HEK293 (cell line): Measurements from ENCODE around the gene PKP4.

Experiments used
- CTCF ChIA-PET: fragments of 350-600 bp; formaldehyde crosslinking; extraction: SDS; loops from one replicate; lab custom pipeline; 2021; ENCODE audit warnings: antibody characterized with exemption; lab: Yijun Ruan, JAX
- POLR2A ChIA-PET: fragments of 300-600 bp; formaldehyde crosslinking; extraction: SDS; loops from one replicate; lab custom pipeline; 2020; ENCODE audit warnings: antibody characterized with exemption, inconsistent platforms; lab: Yijun Ruan, JAX
- H3K27ac ChIP-seq: fragments of 200-500 bp; sonication (Bioruptor generic); 2 replicates; pipeline ENCODE4 v1.5.1; 2014; ENCODE audit warnings: low read depth, low read length, control low read depth, inconsistent platforms; ENCODE audit errors: extremely low read depth
- H3K36me3 ChIP-seq, 2 experiments: fragments of 200-500 bp in 1 of 2; sonication (Bioruptor generic) in 1 of 2; 1 replicate in 1 of 2; 2 replicates in 1 of 2; pipeline ENCODE4 v1.5.1; 2014 to 2017; ENCODE audit warnings: inconsistent platforms in 2 of 2, low read length in 2 of 2; ENCODE audit not compliant: control insufficient read depth in 2 of 2, insufficient read depth in 1 of 2
- H3K4me1 ChIP-seq: fragments of 200-500 bp; sonication (Bioruptor generic); 2 replicates; pipeline ENCODE4 v1.5.1; 2014; ENCODE audit warnings: mild to moderate bottlenecking, low read length, inconsistent platforms; ENCODE audit not compliant: control insufficient read depth, insufficient read depth
- H3K4me3 ChIP-seq: 2 replicates; pipeline ENCODE4 v1.5.1; 2011; ENCODE audit warnings: low read depth, mild to moderate bottlenecking, control low read depth, low read length, moderate library complexity
- H3K9me3 ChIP-seq: fragments of 200-500 bp; sonication (Bioruptor generic); 2 replicates; pipeline ENCODE4 v1.5.1; 2014; ENCODE audit warnings: low read depth, low read length, inconsistent platforms; ENCODE audit not compliant: control insufficient read depth, insufficient read depth
- GFI1B ChIP-seq: fragments of 450-650 bp; formaldehyde crosslinking; IDR thresholded peaks from 2 replicates; pipeline ENCODE4 v1.5.1; 2016; ENCODE audit warnings: missing biosample characterization, missing genetic modification characterization
- KLF10 ChIP-seq: fragments of 450-650 bp; IDR thresholded peaks from 2 replicates; pipeline ENCODE4 v1.5.1; 2018; ENCODE audit warnings: missing biosample characterization, mild to moderate bottlenecking, missing genetic modification characterization
- KLF16 ChIP-seq: fragments of 450-650 bp; formaldehyde crosslinking; IDR thresholded peaks from 2 replicates; pipeline ENCODE4 v1.5.1; 2017; ENCODE audit warnings: missing biosample characterization, missing genetic modification characterization
- WT1 ChIP-seq: fragments of 450-650 bp; formaldehyde crosslinking; IDR thresholded peaks from 2 replicates; pipeline ENCODE4 v1.5.1; 2016; ENCODE audit warnings: missing biosample characterization, missing genetic modification characterization
- ZFP41 ChIP-seq: fragments of 450-650 bp; formaldehyde crosslinking; IDR thresholded peaks from 2 replicates; pipeline ENCODE4 v1.5.1; 2016; ENCODE audit warnings: missing biosample characterization, missing genetic modification characterization, borderline replicate concordance
- ZNF10 ChIP-seq: fragments of 450-650 bp; formaldehyde crosslinking; IDR thresholded peaks from 2 replicates; pipeline ENCODE4 v1.5.1; 2017; ENCODE audit warnings: missing biosample characterization, missing genetic modification characterization
- ZNF16 ChIP-seq: fragments of 450-650 bp; formaldehyde crosslinking; IDR thresholded peaks from 2 replicates; pipeline ENCODE4 v1.5.1; 2016; ENCODE audit warnings: low read depth, missing biosample characterization, missing genetic modification characterization
- ZNF214 ChIP-seq: fragments of 450-650 bp; formaldehyde crosslinking; IDR thresholded peaks from 2 replicates; pipeline ENCODE4 v1.5.1; 2017; ENCODE audit warnings: missing biosample characterization, mild to moderate bottlenecking, missing genetic modification characterization, borderline replicate concordance
- ZNF266 ChIP-seq: fragments of 450-650 bp; formaldehyde crosslinking; IDR thresholded peaks from 2 replicates; pipeline ENCODE4 v1.5.1; 2016; ENCODE audit warnings: missing biosample characterization, missing genetic modification characterization, low read depth
- ZNF280C ChIP-seq: fragments of 450-650 bp; formaldehyde crosslinking; IDR thresholded peaks from 2 replicates; pipeline ENCODE4 v1.5.1; 2016; ENCODE audit warnings: missing biosample characterization, missing genetic modification characterization
- ZNF292 ChIP-seq: fragments of 450-650 bp; formaldehyde crosslinking; IDR thresholded peaks from 2 replicates; pipeline ENCODE4 v1.5.1; 2016; ENCODE audit warnings: low read depth, missing biosample characterization, missing genetic modification characterization, borderline replicate concordance
- ZNF335 ChIP-seq: fragments of 450-650 bp; formaldehyde crosslinking; conservative IDR thresholded peaks from 2 replicates; pipeline ENCODE4 v1.5.1; 2016; ENCODE audit warnings: missing biosample characterization, missing genetic modification characterization
- ZNF362 ChIP-seq: fragments of 450-650 bp; formaldehyde crosslinking; IDR thresholded peaks from 2 replicates; pipeline ENCODE4 v1.5.1; 2016; ENCODE audit warnings: missing biosample characterization, missing genetic modification characterization
- ZNF423 ChIP-seq: fragments of 450-650 bp; formaldehyde crosslinking; IDR thresholded peaks from 2 replicates; pipeline ENCODE4 v1.5.1; 2016; ENCODE audit warnings: missing biosample characterization, missing genetic modification characterization
- ZNF488 ChIP-seq: fragments of 450-650 bp; formaldehyde crosslinking; IDR thresholded peaks from 2 replicates; pipeline ENCODE4 v1.5.1; 2016; ENCODE audit warnings: missing biosample characterization, missing genetic modification characterization
- ZNF514 ChIP-seq: fragments of 450-650 bp; formaldehyde crosslinking; IDR thresholded peaks from 2 replicates; pipeline ENCODE4 v1.5.1; 2016; ENCODE audit warnings: missing biosample characterization, missing genetic modification characterization
- ZNF521 ChIP-seq: fragments of 450-650 bp; formaldehyde crosslinking; IDR thresholded peaks from 2 replicates; pipeline ENCODE4 v1.5.1; 2017; ENCODE audit warnings: missing biosample characterization, mild to moderate bottlenecking, missing genetic modification characterization
- ZNF558 ChIP-seq: fragments of 450-650 bp; formaldehyde crosslinking; IDR thresholded peaks from 2 replicates; pipeline ENCODE4 v1.5.1; 2016; ENCODE audit warnings: missing biosample characterization, missing genetic modification characterization
- ZNF580 ChIP-seq: fragments of 450-650 bp; formaldehyde crosslinking; IDR thresholded peaks from 2 replicates; pipeline ENCODE4 v1.5.1; 2016; ENCODE audit warnings: missing biosample characterization, missing genetic modification characterization
- ZNF639 ChIP-seq: fragments of 450-650 bp; formaldehyde crosslinking; IDR thresholded peaks from 2 replicates; pipeline ENCODE4 v1.5.1; 2016; ENCODE audit warnings: missing biosample characterization, missing genetic modification characterization
- ZNF664 ChIP-seq: fragments of 450-650 bp; formaldehyde crosslinking; IDR thresholded peaks from 2 replicates; pipeline ENCODE4 v1.5.1; 2016; ENCODE audit warnings: missing biosample characterization, missing genetic modification characterization
- ZNF701 ChIP-seq: fragments of 450-650 bp; formaldehyde crosslinking; IDR thresholded peaks from 2 replicates; pipeline ENCODE4 v1.5.1; 2016; ENCODE audit warnings: missing biosample characterization, missing genetic modification characterization
- ZNF747 ChIP-seq: fragments of 450-650 bp; formaldehyde crosslinking; IDR thresholded peaks from 2 replicates; pipeline ENCODE4 v1.5.1; 2016; ENCODE audit warnings: missing biosample characterization, missing genetic modification characterization
- ZNF768 ChIP-seq: fragments of 450-650 bp; formaldehyde crosslinking; IDR thresholded peaks from 2 replicates; pipeline ENCODE4 v1.5.1; 2018; ENCODE audit warnings: missing biosample characterization, mild to moderate bottlenecking, missing genetic modification characterization
- ZNF792 ChIP-seq: fragments of 450-650 bp; formaldehyde crosslinking; IDR thresholded peaks from 2 replicates; pipeline ENCODE4 v1.5.1; 2016; ENCODE audit warnings: missing biosample characterization, missing genetic modification characterization
- ZNF837 ChIP-seq: fragments of 450-650 bp; formaldehyde crosslinking; IDR thresholded peaks from 2 replicates; pipeline ENCODE4 v1.5.1; 2016; ENCODE audit warnings: missing biosample characterization, missing genetic modification characterization
- TF ChIP-seq, protein P1 (sequence below): fragments of 450-650 bp; formaldehyde crosslinking; IDR thresholded peaks from 2 replicates; pipeline ENCODE4 v1.5.1; 2016; ENCODE audit warnings: missing biosample characterization, missing genetic modification characterization

Gene PKP4

DNA sequence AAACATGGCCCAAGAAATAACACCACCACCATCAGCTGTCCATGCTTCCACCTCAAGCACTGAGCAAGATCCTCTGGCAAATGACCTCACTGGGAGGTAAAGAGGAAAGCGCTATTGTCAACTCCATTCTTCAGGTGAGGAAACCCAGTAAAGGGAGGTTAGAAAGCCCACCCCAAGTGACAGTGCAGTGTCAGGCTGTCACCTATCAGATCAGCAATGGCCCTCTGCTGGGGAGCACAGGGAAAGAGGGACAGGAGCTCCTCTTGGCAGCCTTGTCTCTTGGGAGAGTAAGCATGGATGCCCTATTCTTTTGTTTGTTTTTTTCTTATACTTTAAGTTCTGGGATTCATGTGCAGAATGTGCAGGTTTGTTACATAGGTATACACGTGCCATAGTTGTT is 234.1 kb downstream of the PKP4 start (continued):
- TF ChIP-seq ZNF792 (tag by site-specific recombination), result no peak
- no peak for TF ChIP-seq GFI1B (tag by site-specific recombination)
- no peak for TF ChIP-seq ZNF768
- no peak for TF ChIP-seq ZNF292 (tag by site-specific recombination)

DNA sequence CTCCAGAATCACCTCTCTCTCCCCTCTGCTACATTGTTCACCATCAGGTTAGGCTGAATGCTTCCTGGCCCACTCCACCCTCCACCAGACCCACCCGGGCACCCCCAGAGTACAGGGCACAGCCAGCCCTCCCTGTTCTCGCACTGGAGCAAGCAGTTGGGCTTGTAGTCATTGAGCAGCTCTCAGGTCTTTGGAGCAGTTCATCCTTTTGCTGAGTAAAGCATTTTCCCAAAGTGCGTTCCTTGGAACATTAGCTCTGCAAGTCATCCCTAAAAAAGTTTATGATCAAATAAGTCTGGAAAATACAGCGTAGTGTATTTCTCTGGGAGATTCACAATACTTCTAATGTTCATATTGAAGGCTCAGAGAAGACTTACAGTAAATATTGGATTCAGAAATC is 234.9 kb downstream of the PKP4 start:
- Histone ChIP-seq H3K4me1 (no peaks in the 10 kb centered on the region), H3K36me3 (no peaks in the 10 kb centered on the region), H3K9me3 (no peaks in the 10 kb centered on the region), H3K27ac (no peak overlapping the region), H3K4me3 (no peak overlapping the region)
- TF ChIP-seq ZFP41 (tag by site-specific recombination) (no peak), KLF16 (no peak), ZNF423 (tag by site-specific recombination) (no peak), ZNF10 (no peak), ZNF747 (tag by site-specific recombination) (no peak), ZNF558 (tag by site-specific recombination) (no peak), ZNF16 (tag by site-specific recombination) (no peak), ZNF335 (tag by site-specific recombination) (no peak), ZNF580 (tag by site-specific recombination) (no peak), ZNF514 (tag by site-specific recombination) (no peak)
- TF ChIP-seq, protein P1, sequence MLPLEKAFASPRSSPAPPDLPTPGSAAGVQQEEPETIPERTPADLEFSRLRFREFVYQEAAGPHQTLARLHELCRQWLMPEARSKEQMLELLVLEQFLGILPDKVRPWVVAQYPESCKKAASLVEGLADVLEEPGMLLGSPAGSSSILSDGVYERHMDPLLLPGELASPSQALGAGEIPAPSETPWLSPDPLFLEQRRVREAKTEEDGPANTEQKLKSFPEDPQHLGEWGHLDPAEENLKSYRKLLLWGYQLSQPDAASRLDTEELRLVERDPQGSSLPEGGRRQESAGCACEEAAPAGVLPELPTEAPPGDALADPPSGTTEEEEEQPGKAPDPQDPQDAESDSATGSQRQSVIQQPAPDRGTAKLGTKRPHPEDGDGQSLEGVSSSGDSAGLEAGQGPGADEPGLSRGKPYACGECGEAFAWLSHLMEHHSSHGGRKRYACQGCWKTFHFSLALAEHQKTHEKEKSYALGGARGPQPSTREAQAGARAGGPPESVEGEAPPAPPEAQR (tag by site-specific recombination), result no peak
- ChIA-PET CTCF (interaction anchor here (0.6 to 1.4 kb wide), 2 partner anchors 62 to 79 kb away, joined by 3 read pairs; no protein-coding TSS in a partner anchor), POLR2A (interaction anchor here (0.6 kb wide), 1 partner anchor 33 kb away, joined by 6 read pairs; no protein-coding TSS in a partner anchor)

- no peak overlapping the region for H3K4me3 ChIP-seq
- H3K36me3 ChIP-seq, result no peaks in the 10 kb centered on the region
- ChIA-PET CTCF (interaction anchor here (0.6 kb wide), 1 partner anchor 80 kb away, joined by 3 read pairs; no protein-coding TSS in a partner anchor), POLR2A (no interaction called here)
- no peaks in the 10 kb centered on the region for H3K4me1 ChIP-seq
- no peak overlapping the region for H3K27ac ChIP-seq
- H3K9me3 ChIP-seq, result no peaks in the 10 kb centered on the region
- TF ChIP-seq ZNF701 (tag by site-specific recombination), result no peak
- no peak for TF ChIP-seq KLF10 (tag by site-specific recombination)
- TF ChIP-seq ZNF214 (tag by site-specific recombination), result no peak
- TF ChIP-seq ZNF292 (tag by site-specific recombination), result no peak
- TF ChIP-seq ZNF488, result no peak
- TF ChIP-seq ZNF280C (tag by site-specific recombination), result no peak
- TF ChIP-seq ZNF362, result no peak
- no peak for TF ChIP-seq WT1
- TF ChIP-seq ZNF521 (tag by site-specific recombination), result no peak
- TF ChIP-seq ZNF266 (tag by site-specific recombination), result no peak
- no peak for TF ChIP-seq ZNF639 (tag by site-specific recombination)
- no peak for TF ChIP-seq ZNF837 (tag by site-specific recombination)
- TF ChIP-seq ZNF664, result no peak
Measured at GRCh38 chr2:158692372-158693103, 235.8 kb downstream of the PKP4 start.
